H1 (cell line): Measurements from ENCODE around the gene BRD7. TPM values are rescaled to one million over a fixed set of nuclear protein-coding genes. Genes with fewer than 3 reads are reported as not detected.

Experiments used
- CTCF ChIA-PET: fragments of 300-600 bp; sonication (Branson Sonifier 250); formaldehyde crosslinking; loops from one replicate; lab custom pipeline; 2021; ENCODE audit not compliant: partially characterized antibody; lab: Charles Lee
- POLR2A ChIA-PET: fragments of 300-600 bp; sonication (Branson Sonifier 250); formaldehyde crosslinking; loops from one replicate; lab custom pipeline; 2021; ENCODE audit warnings: inconsistent platforms; ENCODE audit not compliant: partially characterized antibody; lab: Charles Lee
- DNase-seq, 2 experiments: peaks; one replicate each; pipeline versions ENCODE4 v3.0.0 to v3.0.0-alpha.2; 2010 to 2022; ENCODE audit warnings: low spot score in 2 of 2, low read depth in 1 of 2, mixed read lengths in 1 of 2
- FAIRE-seq: peaks from 2 replicates; lab custom pipeline; 2011; peaks lifted over from hg19 to GRCh38; lab: Jason Lieb, UNC
- H2AFZ ChIP-seq: 2 replicates; pipeline ENCODE4 v1.8.1; 2012; ENCODE audit warnings: low read length, inconsistent platforms
- H2AK5ac ChIP-seq: 2 replicates; pipeline ENCODE4 v1.6.1; 2013; ENCODE audit warnings: low read depth, low read length
- H2BK120ac ChIP-seq: replicated peaks from 2 replicates; pipeline ENCODE3; 2013; ENCODE audit warnings: low read depth, low read length, inconsistent platforms
- H2BK12ac ChIP-seq: 2 replicates; pipeline ENCODE4 v1.6.1; 2013; ENCODE audit warnings: low read depth, low read length
- H2BK15ac ChIP-seq: 2 replicates; pipeline ENCODE4 v1.6.1; 2013; ENCODE audit warnings: low read length
- H2BK20ac ChIP-seq: 2 replicates; pipeline ENCODE4 v1.6.1; 2013; ENCODE audit warnings: low read length
- H2BK5ac ChIP-seq: 2 replicates; pipeline ENCODE4 v1.6.1; 2013; ENCODE audit warnings: low read depth, low read length
- H3K14ac ChIP-seq: 2 replicates; pipeline ENCODE4 v1.6.1; 2013; ENCODE audit warnings: inconsistent platforms; ENCODE audit not compliant: insufficient read length
- H3K18ac ChIP-seq: 2 replicates; pipeline ENCODE4 v1.6.1; 2013; ENCODE audit warnings: low read length; ENCODE audit errors: extremely low read depth
- H3K23ac ChIP-seq: 2 replicates; pipeline ENCODE4 v1.6.1; 2013; ENCODE audit warnings: inconsistent platforms; ENCODE audit not compliant: insufficient read length
- H3K23me2 ChIP-seq: 2 replicates; pipeline ENCODE4 v1.6.1; 2013; ENCODE audit warnings: low read depth, low read length
- H3K27ac ChIP-seq: 2 replicates; pipeline ENCODE4 v1.6.1; 2011; ENCODE audit warnings: low read depth, low read length, inconsistent platforms
- H3K27me3 ChIP-seq, 4 experiments: replicated peaks in 1 of 4; 1 replicate in 1 of 4; 2 replicates in 3 of 4; pipeline versions ENCODE4 v1.6.1 to v1.8.1; 2011 to 2013; ENCODE audit warnings: low read length in 3 of 4, mild to moderate bottlenecking in 3 of 4, inconsistent platforms in 2 of 4, mixed read lengths in 2 of 4, moderate library complexity in 1 of 4; ENCODE audit not compliant: control insufficient read depth in 3 of 4, insufficient read depth in 3 of 4; ENCODE audit errors: extremely low read depth in 1 of 4
- H3K36me3 ChIP-seq, 4 experiments: 2 replicates each; pipeline versions ENCODE4 v1.6.1 to v1.8.1; 2011 to 2013; ENCODE audit warnings: mild to moderate bottlenecking in 4 of 4, low read length in 3 of 4, moderate library complexity in 2 of 4, control low read depth in 1 of 4, inconsistent platforms in 1 of 4; ENCODE audit not compliant: insufficient read depth in 4 of 4, control insufficient read depth in 2 of 4
- H3K4ac ChIP-seq: replicated peaks from 2 replicates; pipeline ENCODE3; 2013; ENCODE audit warnings: low read length, low read depth, mixed read lengths, inconsistent platforms; ENCODE audit not compliant: insufficient read length
- H3K4me1 ChIP-seq, 4 experiments: replicated peaks in 1 of 4; 1 replicate in 1 of 4; 2 replicates in 3 of 4; pipeline versions ENCODE4 v1.6.1 to v1.8.1; 2011 to 2013; ENCODE audit warnings: low read length in 3 of 4, inconsistent platforms in 2 of 4, mixed read lengths in 1 of 4; ENCODE audit not compliant: insufficient read depth in 4 of 4, control insufficient read depth in 3 of 4
- H3K4me2 ChIP-seq, 2 experiments: 2 replicates each; pipeline versions ENCODE4 v1.6.1 to v1.8.1; 2011 to 2013; ENCODE audit warnings: low read depth in 2 of 2, low read length in 2 of 2, control low read depth in 1 of 2, inconsistent platforms in 1 of 2, mild to moderate bottlenecking in 1 of 2; ENCODE audit not compliant: insufficient read depth in 1 of 2
- H3K4me3 ChIP-seq, 4 experiments: fragments of 200-600, 300-600 bp in 1 of 4; sonication (generic), shearing (Covaris generic), sonication (Bioruptor Twin) in 1 of 4; 2 replicates each; pipeline versions ENCODE4 v1.5.1 to v1.8.1; 2011 to 2016; ENCODE audit warnings: low read length in 4 of 4, low read depth in 3 of 4, control low read depth in 2 of 4, inconsistent platforms in 2 of 4, mild to moderate bottlenecking in 2 of 4, mixed read lengths in 1 of 4, moderate library complexity in 1 of 4; ENCODE audit not compliant: insufficient read depth in 2 of 4; ENCODE audit errors: extremely low read depth in 1 of 4
- H3K56ac ChIP-seq: replicated peaks from 2 replicates; pipeline ENCODE3; 2013; ENCODE audit warnings: low read depth, mild to moderate bottlenecking, mixed read lengths, low read length, inconsistent platforms; ENCODE audit not compliant: insufficient read length
- H3K79me1 ChIP-seq: 2 replicates; pipeline ENCODE4 v1.6.1; 2013; ENCODE audit warnings: low read depth, low read length, control low read depth
- H3K79me2 ChIP-seq, 2 experiments: 2 replicates each; pipeline versions ENCODE4 v1.6.1 to v1.8.1; 2012 to 2013; ENCODE audit warnings: low read length in 2 of 2, mild to moderate bottlenecking in 2 of 2, inconsistent platforms in 1 of 2; ENCODE audit not compliant: insufficient read depth in 2 of 2, control insufficient read depth in 1 of 2
- H3K9ac ChIP-seq, 4 experiments: replicated peaks in 1 of 4; 1 replicate in 1 of 4; 2 replicates in 3 of 4; pipeline versions ENCODE4 v1.6.1 to v1.8.1; 2011 to 2013; ENCODE audit warnings: low read depth in 3 of 4, low read length in 3 of 4, control low read depth in 2 of 4, mild to moderate bottlenecking in 2 of 4, moderate library complexity in 2 of 4, inconsistent platforms in 1 of 4; ENCODE audit errors: extremely low read depth in 1 of 4
- H3K9me3 ChIP-seq, 2 experiments: 2 replicates each; pipeline versions ENCODE4 v1.6.1 to v1.8.1; 2012 to 2013; ENCODE audit warnings: mild to moderate bottlenecking in 2 of 2, moderate library complexity in 2 of 2, control low read depth in 1 of 2, inconsistent platforms in 1 of 2, low read depth in 1 of 2, low read length in 1 of 2, mixed read lengths in 1 of 2; ENCODE audit not compliant: insufficient read depth in 2 of 2
- H4K20me1 ChIP-seq, 2 experiments: replicated peaks in 1 of 2; 2 replicates each; pipeline versions ENCODE3 to v1.8.1; 2011 to 2013; ENCODE audit warnings: inconsistent platforms in 2 of 2, low read length in 2 of 2, mild to moderate bottlenecking in 1 of 2; ENCODE audit not compliant: insufficient read depth in 2 of 2, control insufficient read depth in 1 of 2
- H4K5ac ChIP-seq: 2 replicates; pipeline ENCODE4 v1.6.1; 2013; ENCODE audit warnings: low read length, low read depth, mixed read lengths, inconsistent platforms; ENCODE audit not compliant: insufficient read length
- H4K8ac ChIP-seq: 2 replicates; pipeline ENCODE4 v1.8.0; 2013; ENCODE audit warnings: mild to moderate bottlenecking, moderate library complexity, low read length, inconsistent platforms; ENCODE audit not compliant: insufficient read depth; ENCODE audit errors: extremely low read depth
- H4K91ac ChIP-seq: replicated peaks from 2 replicates; pipeline ENCODE3; 2013; ENCODE audit warnings: low read length, mixed read lengths, inconsistent platforms; ENCODE audit not compliant: insufficient read length
- CHD1 ChIP-seq: IDR thresholded peaks from 2 replicates; pipeline ENCODE4 v1.6.1; 2012; ENCODE audit warnings: low read depth, low read length, improper control_type of control experiment
- KDM1A ChIP-seq: fragments of 200-600, 300-600 bp; sonication (generic); IDR thresholded peaks from 2 replicates; pipeline ENCODE4 v1.7.1; 2016; ENCODE audit warnings: mild to moderate bottlenecking, low read length, borderline replicate concordance
- NRF1 ChIP-seq: IDR thresholded peaks from 2 replicates; pipeline ENCODE4 v1.6.1; 2011; ENCODE audit warnings: mild to moderate bottlenecking, low read depth, low read length, improper control_type of control experiment
- POLR2AphosphoS5 ChIP-seq: IDR thresholded peaks from 2 replicates; pipeline ENCODE4 v1.6.1; 2011; ENCODE audit warnings: low read depth, low read length
- POU5F1 ChIP-seq: IDR thresholded peaks from 2 replicates; pipeline ENCODE4 v1.6.1; 2011; ENCODE audit warnings: low read depth, mild to moderate bottlenecking, low read length, moderate library complexity
- RBBP5 ChIP-seq: IDR thresholded peaks from 2 replicates; pipeline ENCODE4 v1.7.1; 2012; ENCODE audit warnings: low read depth, mild to moderate bottlenecking, inconsistent platforms, low read length, moderate library complexity, borderline replicate concordance
- SP1 ChIP-seq: IDR thresholded peaks from 2 replicates; pipeline ENCODE4 v1.6.1; 2011; ENCODE audit warnings: low read depth, low read length
- SUZ12 ChIP-seq: fragments of 200-600 bp; sonication (generic); IDR thresholded peaks from 2 replicates; pipeline ENCODE4 v1.6.1; 2012; ENCODE audit warnings: mild to moderate bottlenecking, inconsistent platforms, low read length, moderate library complexity, mixed read lengths
- TAF1 ChIP-seq: IDR thresholded peaks from 2 replicates; pipeline ENCODE4 v1.6.1; 2011; ENCODE audit warnings: mild to moderate bottlenecking, low read depth, low read length
- TCF12 ChIP-seq: IDR thresholded peaks from 2 replicates; pipeline ENCODE4 v1.6.1; 2011; ENCODE audit warnings: low read depth, mild to moderate bottlenecking, low read length
- TEAD4 ChIP-seq: IDR thresholded peaks from 2 replicates; pipeline ENCODE4 v1.6.1; 2012; ENCODE audit warnings: low read depth, low read length, inconsistent platforms, mixed read lengths
- WGBS, 2 experiments: shearing (Covaris generic) in 1 of 2; methylation state at CpG; one replicate each; pipeline versions ENCODE4 v1.1.6 to v1.1.7; 2013 to 2015; ENCODE audit warnings: low lambda C conversion rate in 2 of 2, mixed read lengths in 2 of 2, inconsistent platforms in 1 of 2, low coverage in 1 of 2, missing lambda C conversion rate in 1 of 2; ENCODE audit not compliant: insufficient replicate concordance in 2 of 2, insufficient coverage in 1 of 2, insufficient read length in 1 of 2; ENCODE audit errors: extremely low coverage in 1 of 2, missing lambda C conversion rate in 1 of 2; 5-methylcytosine and 5-hydroxymethylcytosine counted together
- polyA plus RNA-seq, 7 experiments: library from polyadenylated mRNA; depleted of rRNA in 3 of 7; stranded (reverse) in 5 of 7; unstranded in 2 of 7; fragments of >200 nt in 5 of 7; fragments of 200-250 nt in 2 of 7; gene quantifications; 1 replicate in 5 of 7; 2 replicates in 1 of 7; 4 replicates in 1 of 7; pipeline versions ENCODE4 v1.2.1 to v1.2.3, GENCODE V29; 2011 to 2013; ENCODE audit warnings: missing spikeins in 2 of 7, mixed read lengths in 2 of 7
- total RNA-seq: library from RNA; stranded (reverse); fragmentation: NEBNext Ultra II Directional; extraction: Animal tissue kit (Norgen Biotek cat#: 25700); gene quantifications from 2 replicates; pipeline ENCODE4 v1.2.1, GENCODE V29; 2021
- TF ChIP-seq, protein P1 (sequence below): IDR thresholded peaks from 2 replicates; pipeline ENCODE4 v1.6.1; 2012; ENCODE audit warnings: low read length, inconsistent platforms

BRD7 gene
- total and polyA plus RNA-seq, 2 of the 8 experiments (the other 6 are each of a cell fraction or from before 2014, with no cell fraction given), result 42.5 to 120 TPM

DNA sequence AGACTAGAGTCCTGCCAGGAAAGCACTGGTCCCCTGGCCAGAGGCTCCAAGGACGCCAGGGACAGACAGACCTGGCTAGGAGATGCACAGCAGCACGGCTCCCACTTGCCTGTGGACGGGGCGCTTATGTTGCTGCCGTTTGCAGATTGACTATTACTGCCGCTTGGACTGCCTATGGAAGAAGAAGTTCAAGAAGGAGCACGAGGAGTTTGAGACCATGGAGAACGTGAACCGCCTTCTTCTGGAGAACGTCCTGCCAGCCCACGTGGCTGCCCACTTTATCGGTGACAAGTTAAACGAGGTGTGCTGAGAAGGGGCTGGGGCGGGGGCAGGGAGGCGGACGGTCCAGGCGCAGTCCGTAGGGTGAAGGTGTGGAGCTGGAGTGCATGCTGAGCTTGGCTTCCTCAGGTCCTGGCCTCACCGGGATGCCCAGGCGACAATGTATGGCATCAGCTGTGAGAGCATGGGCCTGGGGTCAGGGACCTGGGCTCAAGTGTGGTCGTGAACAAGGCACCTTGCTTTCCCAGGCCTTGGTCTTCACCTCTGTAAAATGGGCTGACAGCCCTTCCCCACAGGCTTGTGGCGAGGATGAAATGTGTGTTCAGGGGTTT is 56.8 kb downstream of the BRD7 start:
- no peaks in the 10 kb centered on the region; the same call in 1 of the 2 replicates for H3K79me1 ChIP-seq
- no peak overlapping the region for H2BK20ac ChIP-seq
- peaks cover 3 to 32% (median 11%) of the 10 kb centered on the region in 4 experiments; a peak in 6 of 8 replicates for H3K36me3 ChIP-seq
- H3K9me3 ChIP-seq, result no peaks in the 10 kb centered on the region; a peak in 1 of 4 replicates
- no peak for DNase-seq
- FAIRE-seq, result no peak
- H3K4me1 ChIP-seq, result no peaks in the 10 kb centered on the region; a peak in 1 of 7 replicates
- no peak overlapping the region for H3K4me2 ChIP-seq
- CTCF ChIA-PET, result interaction anchor here (0.5 to 1.1 kb wide), 2 partner anchors 15 to 168 kb away, joined by 3 read pairs; no protein-coding TSS in a partner anchor
- no peak overlapping the region for H2AK5ac ChIP-seq
- WGBS, 2 experiments, result 94% methylated on average over 20 of the region's 22 CpGs; no CpG with 5 or more reads in 1 of the 2 experiments
- no peak overlapping the region for H2BK12ac ChIP-seq
- H3K27me3 ChIP-seq, result no peaks in the 10 kb centered on the region
- H2BK5ac ChIP-seq, result no peak overlapping the region
- H3K56ac ChIP-seq, result no peak overlapping the region
- H2BK120ac ChIP-seq, result no peak overlapping the region
- no peak overlapping the region for H3K27ac ChIP-seq
- H3K23ac ChIP-seq, result no peak overlapping the region
- peak overlapping the region; percentile 1 for H3K4ac ChIP-seq
- no peak overlapping the region for H4K8ac ChIP-seq
- H2BK15ac ChIP-seq, result no peak overlapping the region
- no peak overlapping the region for H2AFZ ChIP-seq
- no peak overlapping the region for H4K5ac ChIP-seq
- H3K14ac ChIP-seq, result no peak overlapping the region
- H3K79me2 ChIP-seq, result no peaks in the 10 kb centered on the region
- H3K23me2 ChIP-seq, result no peaks in the 10 kb centered on the region
- POLR2A ChIA-PET, result interaction anchor here (1.3 kb wide), 1 partner anchor 54 kb away, joined by 3 read pairs; no protein-coding TSS in a partner anchor
- H3K18ac ChIP-seq, result no peak overlapping the region
- H4K91ac ChIP-seq, result no peak overlapping the region
- no peak overlapping the region for H3K4me3 ChIP-seq
- peaks cover 3 to 4% of the 10 kb centered on the region in 2 experiments for H4K20me1 ChIP-seq
- no peak overlapping the region for H3K9ac ChIP-seq
- TF ChIP-seq CHD1 (no peak), TEAD4 (no peak), KDM1A (peak; percentile 56; the same call in 1 of the 2 replicates), POLR2AphosphoS5 (peak; percentile 80; the same call in 1 of the 2 replicates), RBBP5 (no peak), POU5F1 (no peak), SP1 (no peak), NRF1 (no peak), TAF1 (no peak), TCF12 (no peak), SUZ12 (no peak)
- TF ChIP-seq, protein P1, sequence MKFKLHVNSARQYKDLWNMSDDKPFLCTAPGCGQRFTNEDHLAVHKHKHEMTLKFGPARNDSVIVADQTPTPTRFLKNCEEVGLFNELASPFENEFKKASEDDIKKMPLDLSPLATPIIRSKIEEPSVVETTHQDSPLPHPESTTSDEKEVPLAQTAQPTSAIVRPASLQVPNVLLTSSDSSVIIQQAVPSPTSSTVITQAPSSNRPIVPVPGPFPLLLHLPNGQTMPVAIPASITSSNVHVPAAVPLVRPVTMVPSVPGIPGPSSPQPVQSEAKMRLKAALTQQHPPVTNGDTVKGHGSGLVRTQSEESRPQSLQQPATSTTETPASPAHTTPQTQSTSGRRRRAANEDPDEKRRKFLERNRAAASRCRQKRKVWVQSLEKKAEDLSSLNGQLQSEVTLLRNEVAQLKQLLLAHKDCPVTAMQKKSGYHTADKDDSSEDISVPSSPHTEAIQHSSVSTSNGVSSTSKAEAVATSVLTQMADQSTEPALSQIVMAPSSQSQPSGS, result no peak
